ENCODE results near the gene AMOTL1.
A peak's percentile ranks its signal among the peaks of the same experiment; 100 is the strongest.

Gene AMOTL1

GRCh38 chr11:94732617-94733281 is 35.4 kb upstream of the AMOTL1 start:
- Histone ChIP-seq H3K9ac (ENCODE audit: low read length in 2 of 2) (no peak overlapping the region), H3K4me3 (ENCODE audit: low read length in 2 of 2) (no peak overlapping the region), H3K27ac (ENCODE audit: low read length) (peak overlapping the region; percentile 25)

GRCh38 chr11:94734563-94735275 is 33.4 kb upstream of the AMOTL1 start:
- Histone ChIP-seq H3K4me1 (ENCODE audit: control insufficient read depth, insufficient read depth, low read length) (peaks cover 21% of the 10 kb centered on the region), H3K9me3 (ENCODE audit: control insufficient read depth in 2 of 2, low read length in 2 of 2) (no peaks in the 10 kb centered on the region), H3K27ac (ENCODE audit: low read length) (no peak overlapping the region)

More at GRCh38 chr11:94732617-94733281, 35.4 kb upstream of the AMOTL1 start:
- H3K9me3 ChIP-seq (ENCODE audit: control insufficient read depth in 2 of 2, low read length in 2 of 2), result no peaks in the 10 kb centered on the region
- H3K36me3 ChIP-seq (ENCODE audit: control insufficient read depth in 2 of 2, insufficient read depth in 2 of 2, low read length in 2 of 2), result no peaks in the 10 kb centered on the region
- no peaks in the 10 kb centered on the region for H3K27me3 ChIP-seq (ENCODE audit: control insufficient read depth in 1 of 2, insufficient read depth in 2 of 2, low read length in 2 of 2)
- H3K4me1 ChIP-seq (ENCODE audit: control insufficient read depth, insufficient read depth, low read length), result peaks cover 16% of the 10 kb centered on the region

DNA sequence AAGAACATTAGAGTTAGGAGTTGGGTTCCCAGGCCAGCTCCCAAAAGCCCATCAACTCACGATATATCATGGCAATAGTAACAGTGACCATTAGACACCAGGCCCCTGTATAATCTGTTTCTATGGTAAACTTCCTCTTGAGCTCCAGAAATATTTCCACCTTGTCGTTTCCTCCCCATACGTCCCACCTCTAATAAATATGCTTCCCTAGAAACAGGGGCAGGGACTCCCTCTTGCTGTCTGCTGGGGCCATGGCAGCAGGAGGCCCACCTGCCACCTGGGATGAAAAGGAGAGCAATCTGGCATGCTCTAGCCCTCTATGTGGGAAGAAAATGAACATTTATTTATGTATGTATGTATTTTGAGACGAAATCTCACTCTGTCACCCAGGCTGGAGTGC is 32.2 kb upstream of the AMOTL1 start:
- no peak overlapping the region for H3K9ac ChIP-seq (ENCODE audit: low read length in 2 of 2)
- no peaks in the 10 kb centered on the region for H3K36me3 ChIP-seq (ENCODE audit: control insufficient read depth in 2 of 2, insufficient read depth in 2 of 2, low read length in 2 of 2)
- no peak overlapping the region for H3K27ac ChIP-seq (ENCODE audit: low read length)
- H3K27me3 ChIP-seq (ENCODE audit: control insufficient read depth in 1 of 2, insufficient read depth in 2 of 2, low read length in 2 of 2), result no peaks in the 10 kb centered on the region
- peaks cover 30% of the 10 kb centered on the region for H3K4me1 ChIP-seq (ENCODE audit: control insufficient read depth, insufficient read depth, low read length)
- H3K4me3 ChIP-seq (ENCODE audit: low read length in 2 of 2), result no peak overlapping the region
- H3K9me3 ChIP-seq (ENCODE audit: control insufficient read depth in 2 of 2, low read length in 2 of 2), result no peaks in the 10 kb centered on the region

More at GRCh38 chr11:94734563-94735275, 33.4 kb upstream of the AMOTL1 start:
- H3K36me3 ChIP-seq (ENCODE audit: control insufficient read depth in 2 of 2, insufficient read depth in 2 of 2, low read length in 2 of 2), result no peaks in the 10 kb centered on the region
- H3K9ac ChIP-seq (ENCODE audit: low read length in 2 of 2), result no peak overlapping the region
- no peak overlapping the region for H3K4me3 ChIP-seq (ENCODE audit: low read length in 2 of 2)
- H3K27me3 ChIP-seq (ENCODE audit: control insufficient read depth in 1 of 2, insufficient read depth in 2 of 2, low read length in 2 of 2), result no peaks in the 10 kb centered on the region

DNA sequence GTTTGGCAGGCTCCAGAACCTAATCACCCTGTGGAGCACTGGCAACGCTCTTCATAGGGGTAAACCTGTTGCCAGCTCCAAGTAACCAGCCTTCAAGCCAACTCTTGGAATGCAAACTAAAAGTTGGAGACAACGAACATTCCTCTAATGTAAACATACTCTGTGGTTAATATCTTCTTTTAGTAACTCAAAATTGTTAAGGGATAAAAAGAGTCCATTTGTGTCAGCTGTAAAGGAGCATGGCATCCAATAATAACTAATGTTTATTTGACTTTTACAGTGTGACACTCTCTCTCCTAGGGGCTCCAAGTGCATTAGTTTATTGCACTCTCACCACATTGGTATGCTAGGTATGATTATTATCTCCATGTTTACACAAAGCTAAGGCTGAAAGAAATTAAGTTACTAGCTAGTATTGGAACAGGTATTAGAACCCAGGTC is 31.0 kb upstream of the AMOTL1 start:
- Histone ChIP-seq H3K9me3 (ENCODE audit: control insufficient read depth in 2 of 2, low read length in 2 of 2) (no peaks in the 10 kb centered on the region), H3K9ac (ENCODE audit: low read length in 2 of 2) (no peak overlapping the region), H3K4me1 (ENCODE audit: control insufficient read depth, insufficient read depth, low read length) (peaks cover 37% of the 10 kb centered on the region), H3K4me3 (ENCODE audit: low read length in 2 of 2) (no peak overlapping the region), H3K36me3 (ENCODE audit: control insufficient read depth in 2 of 2, insufficient read depth in 2 of 2, low read length in 2 of 2) (no peaks in the 10 kb centered on the region), H3K27ac (ENCODE audit: low read length) (no peak overlapping the region), H3K27me3 (ENCODE audit: control insufficient read depth in 1 of 2, insufficient read depth in 2 of 2, low read length in 2 of 2) (no peaks in the 10 kb centered on the region)

GRCh38 chr11:94738746-94739145 is 29.4 kb upstream of the AMOTL1 start:
- H3K9me3 ChIP-seq (ENCODE audit: control insufficient read depth in 2 of 2, low read length in 2 of 2), result no peaks in the 10 kb centered on the region
- no peak overlapping the region for H3K4me3 ChIP-seq (ENCODE audit: low read length in 2 of 2)
- no peak overlapping the region for H3K27ac ChIP-seq (ENCODE audit: low read length)
- no peaks in the 10 kb centered on the region for H3K27me3 ChIP-seq (ENCODE audit: control insufficient read depth in 1 of 2, insufficient read depth in 2 of 2, low read length in 2 of 2)
- H3K4me1 ChIP-seq (ENCODE audit: control insufficient read depth, insufficient read depth, low read length), result peaks cover 37% of the 10 kb centered on the region
- H3K9ac ChIP-seq (ENCODE audit: low read length in 2 of 2), result no peak overlapping the region
- no peaks in the 10 kb centered on the region for H3K36me3 ChIP-seq (ENCODE audit: control insufficient read depth in 2 of 2, insufficient read depth in 2 of 2, low read length in 2 of 2)

- Histone ChIP-seq H3K27ac (ENCODE audit: low read length) (peak overlapping the region; percentile 62), H3K4me1 (ENCODE audit: control insufficient read depth, insufficient read depth, low read length) (peaks cover 37% of the 10 kb centered on the region), H3K27me3 (ENCODE audit: control insufficient read depth in 1 of 2, insufficient read depth in 2 of 2, low read length in 2 of 2) (no peaks in the 10 kb centered on the region), H3K4me3 (ENCODE audit: low read length in 2 of 2) (peak overlapping the region in 1 of 2 donors; percentile 82), H3K36me3 (ENCODE audit: control insufficient read depth in 2 of 2, insufficient read depth in 2 of 2, low read length in 2 of 2) (no peaks in the 10 kb centered on the region), H3K9me3 (ENCODE audit: control insufficient read depth in 2 of 2, low read length in 2 of 2) (no peaks in the 10 kb centered on the region), H3K9ac (ENCODE audit: low read length in 2 of 2) (no peak overlapping the region)
These were observed 28.8 kb upstream of the AMOTL1 start for GRCh38 chr11:94739331-94739730.

DNA sequence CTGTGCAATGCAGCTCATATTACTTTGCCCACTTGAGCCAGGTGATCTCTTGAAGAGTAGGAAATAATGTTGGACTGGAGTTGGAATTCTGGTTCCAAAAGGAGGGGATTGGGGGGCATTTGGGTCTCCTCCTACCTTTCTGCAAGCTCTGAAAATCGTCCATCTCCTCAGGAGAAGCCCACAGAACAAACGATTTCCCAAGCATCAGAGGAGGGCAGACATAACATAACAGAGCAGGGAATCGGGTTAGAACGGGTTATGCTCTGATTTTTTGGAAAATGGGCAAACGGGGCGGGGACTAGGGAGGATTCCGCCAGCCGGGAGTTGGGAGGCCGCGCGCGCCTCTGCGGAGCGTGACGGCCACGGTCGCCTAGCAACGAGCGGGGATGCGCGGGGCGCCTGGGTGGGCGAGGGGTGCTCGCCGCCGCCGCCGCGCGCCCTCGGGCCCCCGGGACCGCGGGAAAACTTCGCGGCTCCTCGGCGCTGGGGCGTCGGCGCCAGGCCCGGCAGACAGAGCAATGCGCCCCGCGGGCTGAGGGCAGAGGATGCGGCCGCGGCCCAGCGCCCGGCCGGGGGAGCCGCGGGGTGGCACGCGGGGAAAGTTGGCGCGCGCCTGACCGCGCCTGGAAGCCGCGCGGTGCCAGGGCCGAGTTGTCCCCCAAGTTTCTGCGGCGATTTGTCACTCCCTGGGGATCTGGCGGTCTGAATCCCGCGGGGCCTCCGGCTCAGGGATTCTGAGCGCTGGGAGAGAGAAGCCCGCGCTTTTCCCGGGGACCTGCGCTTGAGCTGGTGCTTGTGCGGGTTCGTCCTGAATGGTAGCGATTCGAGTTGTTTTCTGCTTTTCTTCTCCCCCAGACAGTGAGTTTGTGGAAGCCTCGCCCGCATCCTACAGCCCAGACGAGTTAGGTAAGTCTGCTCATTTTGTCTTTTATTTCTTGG is 27.8 kb upstream of the AMOTL1 start:
- Histone ChIP-seq H3K9me3 (ENCODE audit: control insufficient read depth in 2 of 2, low read length in 2 of 2) (no peaks in the 10 kb centered on the region), H3K9ac (ENCODE audit: low read length in 2 of 2) (peak overlapping the region; percentile 71 to 75), H3K27ac (ENCODE audit: low read length) (peak overlapping the region; percentile 62)

GRCh38 chr11:94741022-94741679 is 27.0 kb upstream of the AMOTL1 start:
- peak overlapping the region; percentile 62 for H3K27ac ChIP-seq (ENCODE audit: low read length)
- H3K9me3 ChIP-seq (ENCODE audit: control insufficient read depth in 2 of 2, low read length in 2 of 2), result no peaks in the 10 kb centered on the region
- H3K27me3 ChIP-seq (ENCODE audit: control insufficient read depth in 1 of 2, insufficient read depth in 2 of 2, low read length in 2 of 2), result no peaks in the 10 kb centered on the region
- H3K4me3 ChIP-seq (ENCODE audit: low read length in 2 of 2), result peak overlapping the region; percentile 70 to 82
- no peaks in the 10 kb centered on the region for H3K36me3 ChIP-seq (ENCODE audit: control insufficient read depth in 2 of 2, insufficient read depth in 2 of 2, low read length in 2 of 2)
- H3K4me1 ChIP-seq (ENCODE audit: control insufficient read depth, insufficient read depth, low read length), result peaks cover 37% of the 10 kb centered on the region
- peak overlapping the region; percentile 71 to 75 for H3K9ac ChIP-seq (ENCODE audit: low read length in 2 of 2)

More for the DNA sequence above, 27.8 kb upstream of the AMOTL1 start:
- Histone ChIP-seq H3K27me3 (ENCODE audit: control insufficient read depth in 1 of 2, insufficient read depth in 2 of 2, low read length in 2 of 2) (no peaks in the 10 kb centered on the region), H3K4me3 (ENCODE audit: low read length in 2 of 2) (peak overlapping the region; percentile 70 to 82), H3K36me3 (ENCODE audit: control insufficient read depth in 2 of 2, insufficient read depth in 2 of 2, low read length in 2 of 2) (no peaks in the 10 kb centered on the region), H3K4me1 (ENCODE audit: control insufficient read depth, insufficient read depth, low read length) (peaks cover 37% of the 10 kb centered on the region)

GRCh38 chr11:94742665-94743064 is 25.5 kb upstream of the AMOTL1 start:
- Histone ChIP-seq H3K9ac (ENCODE audit: low read length in 2 of 2) (no peak overlapping the region), H3K4me3 (ENCODE audit: low read length in 2 of 2) (no peak overlapping the region), H3K9me3 (ENCODE audit: control insufficient read depth in 2 of 2, low read length in 2 of 2) (no peaks in the 10 kb centered on the region), H3K36me3 (ENCODE audit: control insufficient read depth in 2 of 2, insufficient read depth in 2 of 2, low read length in 2 of 2) (no peaks in the 10 kb centered on the region), H3K4me1 (ENCODE audit: control insufficient read depth, insufficient read depth, low read length) (peaks cover 30% of the 10 kb centered on the region), H3K27ac (ENCODE audit: low read length) (no peak overlapping the region), H3K27me3 (ENCODE audit: control insufficient read depth in 1 of 2, insufficient read depth in 2 of 2, low read length in 2 of 2) (no peaks in the 10 kb centered on the region)

GRCh38 chr11:94746721-94747120 is 21.4 kb upstream of the AMOTL1 start:
- peaks cover 20% of the 10 kb centered on the region for H3K4me1 ChIP-seq (ENCODE audit: control insufficient read depth, insufficient read depth, low read length)
- no peak overlapping the region for H3K4me3 ChIP-seq (ENCODE audit: low read length in 2 of 2)
- no peaks in the 10 kb centered on the region for H3K27me3 ChIP-seq (ENCODE audit: control insufficient read depth in 1 of 2, insufficient read depth in 2 of 2, low read length in 2 of 2)
- H3K27ac ChIP-seq (ENCODE audit: low read length), result no peak overlapping the region
- no peak overlapping the region for H3K9ac ChIP-seq (ENCODE audit: low read length in 2 of 2)
- no peaks in the 10 kb centered on the region for H3K9me3 ChIP-seq (ENCODE audit: control insufficient read depth in 2 of 2, low read length in 2 of 2)
- no peaks in the 10 kb centered on the region for H3K36me3 ChIP-seq (ENCODE audit: control insufficient read depth in 2 of 2, insufficient read depth in 2 of 2, low read length in 2 of 2)
